ENCODE data around the gene ZNF367. TPM values are rescaled to one million over a fixed set of nuclear protein-coding genes. Genes with fewer than 3 reads are reported as not detected.
A peak's percentile ranks its signal among the peaks of the same experiment; 100 is the strongest.

Gene ZNF367
- total RNA-seq, result 1 to 10 TPM; 7.5 to 7.6 TPM
- 1 to 10 TPM in 1 of 3 donors, under 1 TPM in 2; 0.82 to 2.2 (median 0.97) TPM for polyA plus RNA-seq
- total RNA-seq, result 7.1 to 21.7 (median 12.3) reads per million in 6 experiments

- H3K9me3 Mint-ChIP-seq, result no peaks in the 10 kb centered on the region
- H3K4me1 Mint-ChIP-seq, result peaks cover 8 to 43% (median 37%) of the 10 kb centered on the region in 4 donors
- POLR2A ChIA-PET, result interaction anchor here (0.6 to 2.6 kb wide), 7 partner anchors 16 to 149 kb away, joined by 3 to 36 read pairs (median 4); partner anchors contain the start of genes HABP4 and SLC35D2
- peak; percentile 80 to 95 (median 84) for DNase-seq
- H3K27ac Mint-ChIP-seq, result peak within 1 kb of the TSS; percentile 85 to 98 (median 96)
- H3K27me3 Mint-ChIP-seq, result peaks cover 0 to 2% (median 0%) of the 10 kb centered on the region in 5 donors
- peak within 1 kb of the TSS; percentile 86 to 95 (median 92) for H3K4me3 Mint-ChIP-seq
- ATAC-seq, result peak; percentile 67 to 71
- no peaks in the 10 kb centered on the region for H3K36me3 Mint-ChIP-seq
Observed at GRCh38 chr9:96418083-96418919, at the start of gene ZNF367. Gene ZNF367 (minus strand): TSS chr9:96418370. CDS start chr9:96418032, 338 bp downstream.

- POLR2A ChIA-PET, result no interaction called here
- DNase-seq, result no peak
- peaks cover 0 to 57% (median 25%) of the 10 kb centered on the region in 3 donors for H3K36me3 Mint-ChIP-seq
Observed at GRCh38 chr9:96467784-96468183, 49.6 kb upstream of the ZNF367 start.

GRCh38 chr9:96464426-96464825 lies 46.3 kb upstream of the ZNF367 start:
- Mint-ChIP-seq H3K36me3 (peaks cover 3 to 68% (median 24%) of the 10 kb centered on the region in 3 donors), H3K9me3 (no peaks in the 10 kb centered on the region)

More at GRCh38 chr9:96467784-96468183, 49.6 kb upstream of the ZNF367 start:
- no peaks in the 10 kb centered on the region for H3K4me1 Mint-ChIP-seq
- ATAC-seq, result no peak
- H3K27ac Mint-ChIP-seq, result no peak overlapping the region
- no peak overlapping the region for H3K4me3 Mint-ChIP-seq
- no peaks in the 10 kb centered on the region for H3K9me3 Mint-ChIP-seq
- no peaks in the 10 kb centered on the region for H3K27me3 Mint-ChIP-seq

GRCh38 chr9:96462541-96462940 lies 44.4 kb upstream of the ZNF367 start:
- ATAC-seq (no peak), DNase-seq (no peak)
- Mint-ChIP-seq H3K27me3 (no peaks in the 10 kb centered on the region), H3K4me1 (peaks cover 0 to 5% (median 1%) of the 10 kb centered on the region in 4 donors), H3K27ac (no peak overlapping the region), H3K4me3 (no peak overlapping the region), H3K9me3 (no peaks in the 10 kb centered on the region), H3K36me3 (peaks cover 7 to 70% (median 22%) of the 10 kb centered on the region in 3 donors)
- POLR2A ChIA-PET, result interaction anchor here (0.5 kb wide), 1 partner anchor 10 kb away, joined by 6 read pairs; no protein-coding TSS in a partner anchor

More at GRCh38 chr9:96464426-96464825, 46.3 kb upstream of the ZNF367 start:
- H3K27ac Mint-ChIP-seq, result peak overlapping the region in 4 of 10 donors; percentile 9 to 84 (median 26)
- POLR2A ChIA-PET, result no interaction called here
- ATAC-seq (no peak), DNase-seq (no peak)
- H3K27me3 Mint-ChIP-seq, result no peaks in the 10 kb centered on the region
- H3K4me3 Mint-ChIP-seq, result no peak overlapping the region
- H3K4me1 Mint-ChIP-seq, result no peaks in the 10 kb centered on the region

- peaks cover 7 to 58% (median 19%) of the 10 kb centered on the region in 3 donors for H3K36me3 Mint-ChIP-seq
- H3K27ac Mint-ChIP-seq, result peak overlapping the region in 1 of 10 donors; percentile 58
- H3K27me3 Mint-ChIP-seq, result no peaks in the 10 kb centered on the region
- H3K4me3 Mint-ChIP-seq, result no peak overlapping the region
- DNase-seq (no peak), ATAC-seq (no peak)
- peaks cover 0 to 5% (median 1%) of the 10 kb centered on the region in 4 donors for H3K4me1 Mint-ChIP-seq
- no peaks in the 10 kb centered on the region for H3K9me3 Mint-ChIP-seq
- POLR2A ChIA-PET, result interaction anchor here (1.2 kb wide), 1 partner anchor 105 kb away, joined by 3 read pairs; no protein-coding TSS in a partner anchor
Observed at GRCh38 chr9:96461336-96461735, 43.2 kb upstream of the ZNF367 start.

- H3K27me3 Mint-ChIP-seq, result no peaks in the 10 kb centered on the region
- H3K27ac Mint-ChIP-seq, result no peak overlapping the region
- H3K9me3 Mint-ChIP-seq, result no peaks in the 10 kb centered on the region
- no peak for ATAC-seq
- no peak overlapping the region for H3K4me3 Mint-ChIP-seq
- H3K36me3 Mint-ChIP-seq, result peaks cover 7 to 53% (median 18%) of the 10 kb centered on the region in 3 donors
- DNase-seq, result no peak
- peaks cover 0 to 5% (median 1%) of the 10 kb centered on the region in 4 donors for H3K4me1 Mint-ChIP-seq
- POLR2A ChIA-PET, result no interaction called here
Observed at GRCh38 chr9:96460882-96461281, 42.7 kb upstream of the ZNF367 start.

GRCh38 chr9:96460470-96460869 lies 42.3 kb upstream of the ZNF367 start:
- Mint-ChIP-seq H3K9me3 (no peaks in the 10 kb centered on the region), H3K27ac (no peak overlapping the region), H3K4me1 (peaks cover 0 to 5% (median 1%) of the 10 kb centered on the region in 4 donors), H3K36me3 (peaks cover 7 to 49% (median 14%) of the 10 kb centered on the region in 3 donors), H3K27me3 (no peaks in the 10 kb centered on the region), H3K4me3 (no peak overlapping the region)
- POLR2A ChIA-PET, result no interaction called here
- no peak for ATAC-seq
- no peak for DNase-seq

GRCh38 chr9:96459268-96460007 lies 41.3 kb upstream of the ZNF367 start:
- H3K4me3 Mint-ChIP-seq, result no peak overlapping the region
- H3K4me1 Mint-ChIP-seq, result peaks cover 0 to 5% (median 1%) of the 10 kb centered on the region in 4 donors
- no peaks in the 10 kb centered on the region for H3K27me3 Mint-ChIP-seq
- POLR2A ChIA-PET, result interaction anchor here (1.1 kb wide), 1 partner anchor 208 kb away, joined by 7 read pairs; no protein-coding TSS in a partner anchor
- peak overlapping the region in 5 of 10 donors; percentile 3 to 58 (median 45) for H3K27ac Mint-ChIP-seq
- no peaks in the 10 kb centered on the region for H3K9me3 Mint-ChIP-seq
- no peak for DNase-seq
- ATAC-seq, result no peak
- peaks cover 7 to 40% (median 10%) of the 10 kb centered on the region in 3 donors for H3K36me3 Mint-ChIP-seq

GRCh38 chr9:96458226-96458625 lies 40.1 kb upstream of the ZNF367 start:
- Mint-ChIP-seq H3K27ac (peak overlapping the region in 3 of 10 donors; percentile 13 to 51 (median 31)), H3K9me3 (no peaks in the 10 kb centered on the region), H3K4me1 (peaks cover 5 to 12% (median 8%) of the 10 kb centered on the region in 4 donors), H3K36me3 (peaks cover 7 to 36% (median 10%) of the 10 kb centered on the region in 3 donors), H3K4me3 (no peak overlapping the region), H3K27me3 (no peaks in the 10 kb centered on the region)
- POLR2A ChIA-PET, result interaction anchor here (0.5 kb wide), 1 partner anchor 16 kb away, joined by 5 read pairs; no protein-coding TSS in a partner anchor
- DNase-seq (no peak), ATAC-seq (no peak)

GRCh38 chr9:96457266-96457665 lies 39.1 kb upstream of the ZNF367 start:
- DNase-seq (no peak), ATAC-seq (no peak)
- POLR2A ChIA-PET, result no interaction called here

GRCh38 chr9:96453625-96454024 lies 35.5 kb upstream of the ZNF367 start:
- Mint-ChIP-seq H3K27ac (peak overlapping the region in 4 of 10 donors; percentile 10 to 80 (median 61)), H3K9me3 (no peaks in the 10 kb centered on the region), H3K4me1 (peaks cover 11 to 29% (median 25%) of the 10 kb centered on the region in 4 donors), H3K36me3 (peaks cover 0 to 8% (median 4%) of the 10 kb centered on the region in 3 donors), H3K27me3 (peaks cover 0 to 6% (median 3%) of the 10 kb centered on the region in 5 donors), H3K4me3 (peak overlapping the region in 4 of 10 donors; percentile 0 to 18 (median 8))
- POLR2A ChIA-PET, result interaction anchor here (5.4 kb wide), 1 partner anchor 35 kb away, joined by 36 read pairs; the partner anchor contains the start of gene ZNF367
- ATAC-seq (no peak), DNase-seq (no peak)

More at GRCh38 chr9:96457266-96457665, 39.1 kb upstream of the ZNF367 start:
- Mint-ChIP-seq H3K27ac (peak overlapping the region in 2 of 10 donors; percentile 38 to 41), H3K4me1 (peaks cover 7 to 16% (median 11%) of the 10 kb centered on the region in 4 donors), H3K9me3 (no peaks in the 10 kb centered on the region), H3K4me3 (no peak overlapping the region), H3K27me3 (no peaks in the 10 kb centered on the region), H3K36me3 (peaks cover 7 to 31% (median 10%) of the 10 kb centered on the region in 3 donors)
